GM19193 (cell line): ENCODE results near the gene ARHGEF38.

Experiments
- POLR2A ChIP-seq: IDR thresholded peaks from 4 replicates; pipeline ENCODE4 v1.6.1; 2011; ENCODE audit not compliant: insufficient read depth, insufficient read length; ENCODE audit errors: extremely low read depth

Gene ARHGEF38

DNA sequence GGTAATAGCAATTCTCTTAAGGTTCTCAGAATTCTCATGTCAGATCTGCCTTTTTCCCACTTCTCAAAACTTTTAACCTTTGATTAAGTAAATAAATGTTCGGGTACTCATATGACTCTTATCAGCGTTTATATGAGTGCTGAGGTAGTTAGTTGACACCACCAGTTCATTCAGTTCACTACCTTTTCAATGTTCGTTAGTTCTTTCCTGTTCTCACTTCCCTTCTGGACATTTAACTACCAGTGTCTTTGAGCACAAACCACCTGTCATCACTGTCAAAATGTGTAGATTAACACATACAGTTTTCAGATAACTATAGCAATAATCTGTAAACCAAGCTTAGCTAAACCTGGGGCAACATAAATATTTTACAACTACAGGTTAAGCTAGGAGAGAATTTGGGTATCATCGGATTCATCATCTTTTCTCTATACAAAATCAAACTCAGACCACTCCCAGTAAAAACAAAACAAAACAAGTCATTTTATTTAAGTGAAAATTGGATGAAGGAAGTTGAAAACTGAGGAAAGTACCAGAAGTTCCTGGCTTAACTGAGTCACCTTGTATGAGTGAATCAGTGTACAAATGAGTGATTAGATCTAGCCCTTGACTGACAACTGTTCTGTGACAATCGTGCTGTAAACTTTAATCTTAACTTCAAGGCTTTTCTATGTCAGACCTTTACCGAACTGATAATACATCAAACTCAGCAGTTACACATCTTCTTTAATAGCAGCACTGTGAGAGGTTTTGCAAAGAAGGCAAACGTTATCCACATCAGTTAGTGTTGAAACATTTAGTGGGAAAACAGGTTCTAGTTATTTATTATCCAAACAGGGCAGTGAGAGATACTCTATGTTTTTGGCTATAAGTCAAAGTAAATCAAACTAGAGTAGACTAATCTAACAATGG lies 41.9 kb downstream of the ARHGEF38 start:
- no peak for TF ChIP-seq POLR2A

DNA sequence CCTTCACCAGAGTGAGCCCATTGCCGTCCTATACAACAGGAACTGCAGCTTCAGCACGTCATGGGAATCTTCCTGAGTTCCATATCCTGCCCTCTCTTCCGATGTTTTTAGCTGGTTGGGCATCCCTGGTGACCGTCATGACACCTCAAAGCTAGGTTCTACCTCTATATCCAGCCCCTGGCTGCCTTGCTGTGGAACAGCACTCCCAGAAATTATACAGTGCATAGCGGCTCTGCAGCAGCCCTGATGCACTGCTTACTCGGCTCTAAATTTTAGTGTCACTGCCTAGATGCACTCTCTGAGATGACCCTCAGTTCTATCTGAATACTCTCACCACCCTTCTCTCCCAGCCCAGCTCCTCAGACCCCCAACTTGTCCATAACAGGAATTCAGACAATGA lies 44.3 kb downstream of the ARHGEF38 start:
- TF ChIP-seq POLR2A, result no peak

DNA sequence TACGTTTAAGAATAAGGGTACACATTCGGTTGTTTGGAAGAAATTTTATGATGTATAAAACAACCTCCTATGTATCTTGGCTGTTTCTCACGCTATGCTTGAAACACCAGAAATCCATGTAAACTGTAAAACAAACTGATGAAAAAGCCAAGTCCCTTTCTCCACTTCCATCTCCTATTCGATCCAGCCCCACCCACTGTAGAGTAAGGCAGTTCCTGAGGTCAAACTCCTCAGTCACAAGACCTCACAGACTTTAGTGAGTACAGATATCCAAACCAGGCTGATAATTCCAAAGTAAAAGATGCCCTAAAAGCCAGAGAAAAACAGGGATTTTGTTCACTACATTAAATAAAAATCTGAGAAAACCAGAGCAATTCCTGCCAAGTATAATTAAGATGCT lies 45.6 kb downstream of the ARHGEF38 start:
- no peak for TF ChIP-seq POLR2A

DNA sequence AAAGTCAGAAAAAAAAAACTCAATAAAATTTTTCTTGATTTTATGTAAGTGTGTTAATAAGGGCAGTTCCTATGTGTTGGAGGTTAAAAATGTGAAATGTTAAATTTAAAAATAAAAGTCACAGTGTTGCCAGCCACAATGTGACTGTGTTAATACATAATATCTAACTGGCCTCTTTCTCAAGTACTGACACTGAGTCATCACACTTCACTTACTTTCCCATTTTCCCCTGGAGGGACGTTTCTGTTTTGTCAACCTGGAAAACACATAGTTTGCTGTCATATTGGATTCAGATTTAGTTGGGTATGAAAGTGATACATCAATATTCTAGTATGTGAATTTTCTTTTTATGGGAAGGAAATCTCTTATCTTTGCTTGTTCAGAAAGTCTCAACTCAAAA lies 46.4 kb downstream of the ARHGEF38 start:
- TF ChIP-seq POLR2A, result no peak

DNA sequence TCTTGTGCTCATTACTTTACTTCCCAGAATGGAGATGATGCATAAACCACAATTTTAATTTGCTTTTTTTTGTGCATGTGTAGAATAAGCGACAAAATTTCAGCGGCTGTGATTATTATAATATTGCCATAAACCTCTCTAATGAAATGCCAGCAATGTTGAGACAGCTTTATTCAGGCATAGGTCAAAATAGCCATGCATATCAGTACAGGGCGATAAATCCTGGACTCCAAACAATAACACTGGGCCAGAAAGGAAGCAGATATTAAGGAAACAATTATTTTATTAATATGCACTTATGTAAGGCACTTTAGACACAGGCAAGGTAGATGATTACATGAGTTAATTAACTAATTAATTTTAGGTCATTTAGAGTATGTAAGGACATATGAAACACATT lies 47.1 kb downstream of the ARHGEF38 start:
- TF ChIP-seq POLR2A, result no peak

DNA sequence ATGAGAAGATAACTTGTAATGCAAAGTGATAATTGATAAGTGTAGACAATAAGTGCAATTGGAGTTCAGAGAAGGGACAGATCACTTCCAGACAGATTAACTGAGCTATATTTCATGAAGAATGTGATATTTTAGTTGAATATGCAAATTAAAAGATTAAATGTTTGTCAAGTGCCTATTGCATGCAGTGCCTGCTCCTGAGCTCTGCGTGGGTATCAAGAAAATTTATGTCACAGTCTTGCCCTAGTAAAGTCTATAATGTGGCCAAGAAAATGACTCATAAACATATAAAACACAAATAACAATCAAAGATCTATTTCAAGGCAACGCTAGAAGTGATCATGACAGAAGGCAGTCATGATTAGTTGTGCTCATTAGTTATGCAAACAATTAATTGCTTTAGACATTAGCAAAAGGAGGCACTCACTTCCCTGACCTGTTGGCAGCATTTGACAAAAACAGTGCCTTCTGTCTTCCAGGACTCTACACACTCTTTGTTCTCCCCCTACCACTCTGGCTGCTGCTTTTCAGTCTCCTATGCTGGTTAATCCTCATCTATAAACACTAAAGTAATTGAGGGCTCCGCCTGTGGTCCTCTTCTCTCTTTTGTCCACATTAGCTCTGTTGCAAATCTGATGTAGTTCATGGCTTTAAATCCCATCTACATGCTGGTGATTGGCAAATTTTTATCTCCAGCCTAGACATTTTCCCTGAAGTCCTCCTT lies 47.7 kb downstream of the ARHGEF38 start:
- TF ChIP-seq POLR2A, result no peak

DNA sequence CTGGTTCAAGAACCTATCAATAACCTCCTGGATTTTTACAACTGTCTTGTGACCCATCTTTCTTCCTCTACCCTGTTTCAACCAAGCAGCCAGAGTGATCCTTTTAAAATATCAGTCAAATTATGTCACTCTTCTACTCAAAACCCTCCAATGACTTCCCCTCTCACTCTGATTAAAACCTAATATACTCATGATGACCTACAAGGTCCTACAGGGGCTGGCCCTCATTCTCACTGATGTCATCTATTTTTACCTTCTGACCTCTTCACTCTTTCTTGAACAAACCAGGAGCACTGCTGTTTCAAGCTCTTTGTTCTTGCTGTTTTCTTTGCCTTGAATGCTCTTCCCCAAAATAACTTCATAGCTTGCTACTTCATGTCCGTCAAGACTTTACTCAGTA lies 48.5 kb downstream of the ARHGEF38 start:
- no peak for TF ChIP-seq POLR2A

DNA sequence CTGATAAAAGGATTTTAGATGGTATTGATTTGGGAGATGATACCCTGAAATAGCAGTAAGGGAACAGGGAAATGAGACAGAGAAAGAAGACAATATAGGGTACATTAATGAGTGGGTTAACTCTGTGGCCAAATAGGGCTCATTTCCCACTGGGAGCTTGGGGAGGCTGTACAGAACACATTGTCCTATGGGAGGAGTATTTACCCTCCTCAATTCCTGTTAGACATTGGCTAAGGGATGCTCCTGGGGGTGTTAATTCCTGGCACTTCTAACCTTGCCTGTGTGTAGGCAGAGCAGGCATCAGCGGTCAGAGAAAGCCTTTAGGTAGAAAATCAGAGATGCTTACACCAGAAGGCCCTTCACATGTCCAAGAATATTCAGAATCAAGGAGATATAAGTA lies 49.0 kb downstream of the ARHGEF38 start:
- no peak for TF ChIP-seq POLR2A

DNA sequence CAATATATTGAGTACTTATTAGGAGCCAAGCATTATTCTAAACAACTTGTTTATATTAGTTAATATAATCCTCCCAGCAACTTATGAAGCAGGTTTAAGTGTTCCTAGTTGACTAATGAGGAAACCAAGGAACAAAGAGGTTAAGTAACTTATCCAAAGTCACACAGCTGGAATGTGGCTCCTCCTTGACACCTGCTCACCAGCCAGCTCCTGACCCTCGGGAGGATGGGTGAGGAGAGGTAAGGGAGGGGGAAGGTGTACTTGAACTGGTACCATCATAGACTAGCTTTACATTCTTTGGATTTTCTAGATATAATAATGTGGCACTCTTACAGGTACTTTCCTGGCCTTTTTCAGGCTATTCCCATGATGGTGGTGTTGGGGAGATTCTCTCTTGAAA lies 50.7 kb downstream of the ARHGEF38 start:
- TF ChIP-seq POLR2A, result no peak

DNA sequence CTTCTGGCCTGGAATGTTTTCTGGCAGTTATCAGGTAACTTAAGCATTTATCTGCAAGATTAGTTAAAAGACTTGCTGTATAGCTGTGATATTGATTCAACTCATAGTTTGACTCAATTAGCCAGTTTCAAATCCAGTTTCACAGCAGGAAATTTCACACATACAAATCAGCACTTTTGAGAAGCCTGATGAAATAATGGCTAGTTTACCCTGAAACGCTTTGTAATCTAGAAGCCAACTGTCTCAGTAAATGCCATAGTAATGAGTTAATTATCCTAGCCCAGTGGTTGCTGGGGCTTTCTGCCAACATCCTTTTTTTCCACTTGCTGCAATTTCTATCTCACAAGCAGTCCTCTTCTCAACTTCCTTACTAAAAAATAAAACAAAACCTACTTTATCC lies 53.1 kb downstream of the ARHGEF38 start:
- TF ChIP-seq POLR2A, result no peak

DNA sequence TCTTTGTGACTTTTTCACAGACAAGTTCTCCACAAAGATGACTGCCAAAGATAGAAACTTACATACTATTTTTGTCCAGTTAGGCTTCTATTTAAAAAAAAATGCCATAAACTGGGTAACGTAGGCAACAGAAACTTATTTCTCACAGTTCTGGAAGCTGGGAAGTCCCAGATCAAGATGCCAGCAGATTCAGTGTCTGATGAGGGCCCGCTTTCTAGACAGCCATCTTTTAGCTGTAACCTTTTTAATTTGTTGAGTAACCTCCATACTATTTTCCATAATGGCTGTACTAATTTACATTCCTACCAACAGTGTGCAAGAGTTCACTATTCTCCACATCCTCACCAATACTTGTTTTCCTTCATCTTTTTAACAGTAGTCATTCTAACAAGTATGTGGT lies 55.5 kb downstream of the ARHGEF38 start:
- no peak for TF ChIP-seq POLR2A

DNA sequence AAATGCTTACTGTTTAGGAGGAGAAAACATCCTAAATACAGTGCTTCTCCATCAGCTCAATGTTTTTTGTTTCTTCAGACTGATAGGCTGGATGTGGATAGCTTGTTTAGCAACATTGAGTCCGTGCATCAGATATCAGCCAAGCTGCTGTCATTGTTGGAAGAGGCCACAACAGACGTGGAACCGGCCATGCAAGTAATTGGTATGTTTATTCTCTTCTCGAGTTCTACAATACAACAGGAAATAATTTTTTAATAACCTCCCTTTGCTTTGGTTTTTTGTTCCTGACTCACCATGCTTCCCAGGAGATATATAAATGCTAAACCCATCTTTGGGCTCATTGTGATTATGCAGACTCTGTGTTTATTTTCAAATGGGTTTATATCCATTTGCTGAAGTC lies 60.9 kb downstream of the ARHGEF38 start:
- TF ChIP-seq POLR2A, result no peak

DNA sequence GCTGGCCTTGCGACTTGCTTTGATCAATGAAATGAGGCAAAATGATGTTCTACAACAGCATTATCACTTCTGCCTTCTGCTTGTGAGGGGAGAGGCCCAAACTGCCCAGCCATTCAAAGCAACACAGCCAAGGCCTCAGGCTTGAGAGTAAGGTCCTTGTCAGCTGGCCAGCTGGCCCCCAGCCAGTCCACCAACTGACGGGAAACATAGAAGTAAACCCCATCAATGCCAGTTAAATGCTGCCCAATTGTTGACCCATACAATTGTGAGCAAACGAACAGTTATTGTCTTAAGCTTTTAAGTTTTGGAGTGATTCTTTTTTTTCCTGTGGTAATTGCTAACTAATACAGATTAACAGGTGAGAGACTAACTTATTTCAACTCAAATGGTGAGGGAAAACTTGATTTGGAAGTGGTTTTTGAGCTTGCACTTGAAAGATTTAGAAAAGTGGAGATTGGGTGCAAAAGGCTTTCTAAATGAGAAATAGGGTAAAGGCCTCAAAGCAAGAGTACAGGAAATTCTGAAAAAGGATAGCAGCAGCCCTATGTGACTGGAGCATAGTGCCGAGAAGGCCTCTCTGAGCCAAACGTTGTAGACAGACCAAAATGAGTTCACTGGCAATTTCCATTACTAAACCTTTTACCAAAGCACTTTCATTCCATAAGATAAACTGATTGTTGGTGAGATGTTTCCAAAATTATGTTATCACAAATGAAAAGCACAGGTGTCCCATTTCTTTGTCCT lies 66.9 kb downstream of the ARHGEF38 start:
- TF ChIP-seq POLR2A, result no peak

DNA sequence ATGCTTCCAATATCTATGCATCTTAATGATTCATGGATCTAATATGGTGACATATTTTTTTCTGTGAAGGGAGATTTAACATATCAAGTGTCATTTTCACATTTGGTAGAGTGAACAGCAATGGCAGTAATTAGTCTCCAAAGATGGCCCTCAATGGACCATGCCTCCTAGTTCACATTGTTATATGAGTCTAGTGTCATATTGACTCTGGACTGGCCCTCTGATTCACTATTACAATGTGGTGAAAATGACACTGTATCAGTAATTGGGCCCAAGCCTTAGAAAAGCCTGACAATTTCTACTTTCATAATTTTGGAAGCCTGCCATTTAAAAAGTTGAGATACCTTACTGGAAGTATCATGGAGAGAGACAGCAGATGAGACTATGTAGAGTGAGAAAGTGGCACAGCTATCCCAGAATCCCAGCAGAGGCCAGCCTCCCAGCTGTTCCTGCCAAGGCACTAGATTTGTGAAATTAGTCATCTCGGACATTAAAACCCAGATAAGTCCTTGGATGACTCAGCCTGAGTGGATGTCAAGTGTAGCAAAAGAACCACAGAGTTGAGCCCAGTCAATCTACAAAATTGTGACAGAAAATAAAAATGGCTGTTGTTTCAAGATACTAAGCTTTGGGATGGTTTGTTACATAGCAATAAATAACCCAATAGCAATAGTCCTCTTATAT lies 68.4 kb downstream of the ARHGEF38 start:
- no peak for TF ChIP-seq POLR2A

DNA sequence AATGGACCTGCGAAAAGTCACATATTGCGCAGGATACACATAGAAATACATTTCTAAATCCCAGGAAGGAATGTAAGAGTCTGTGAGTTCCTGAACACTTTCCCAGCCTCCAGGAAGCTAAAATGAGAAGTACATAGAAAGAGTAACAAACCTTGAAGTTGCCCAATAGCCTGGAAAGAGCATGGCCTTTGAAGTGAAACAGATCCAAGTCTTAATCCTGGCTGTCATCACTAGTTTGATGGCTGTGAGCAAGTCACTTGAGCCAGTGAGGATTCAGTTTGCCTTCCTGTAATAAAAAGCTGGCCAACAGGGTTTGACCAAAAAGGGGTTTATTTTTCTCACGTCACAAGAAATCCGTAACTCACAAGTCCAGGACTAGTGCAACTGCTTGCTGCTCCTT lies 69.8 kb downstream of the ARHGEF38 start:
- no peak for TF ChIP-seq POLR2A
